ENCODE measurements around the gene GPR179.

DNA sequence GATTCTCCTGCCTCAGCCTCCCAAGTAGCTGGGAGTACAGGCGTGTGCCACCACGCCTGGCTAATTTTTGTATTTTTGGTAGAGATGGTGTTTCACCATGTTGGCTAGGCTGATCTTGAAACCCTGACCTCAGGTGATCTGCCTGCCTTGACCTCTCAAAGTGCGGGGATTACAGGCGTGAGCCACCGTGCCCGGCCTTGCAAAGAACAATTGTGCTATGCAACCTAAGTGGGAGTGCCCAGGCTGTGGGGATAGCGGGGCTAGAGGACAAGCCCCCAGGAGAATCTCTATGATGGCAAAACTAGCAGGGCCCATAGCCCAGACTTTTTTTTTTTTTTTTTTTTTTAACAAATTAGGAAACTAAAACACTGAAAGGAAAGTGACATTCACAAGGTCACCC, 2.0 kb upstream of the GPR179 start:
- TF ChIP-seq, protein P1, sequence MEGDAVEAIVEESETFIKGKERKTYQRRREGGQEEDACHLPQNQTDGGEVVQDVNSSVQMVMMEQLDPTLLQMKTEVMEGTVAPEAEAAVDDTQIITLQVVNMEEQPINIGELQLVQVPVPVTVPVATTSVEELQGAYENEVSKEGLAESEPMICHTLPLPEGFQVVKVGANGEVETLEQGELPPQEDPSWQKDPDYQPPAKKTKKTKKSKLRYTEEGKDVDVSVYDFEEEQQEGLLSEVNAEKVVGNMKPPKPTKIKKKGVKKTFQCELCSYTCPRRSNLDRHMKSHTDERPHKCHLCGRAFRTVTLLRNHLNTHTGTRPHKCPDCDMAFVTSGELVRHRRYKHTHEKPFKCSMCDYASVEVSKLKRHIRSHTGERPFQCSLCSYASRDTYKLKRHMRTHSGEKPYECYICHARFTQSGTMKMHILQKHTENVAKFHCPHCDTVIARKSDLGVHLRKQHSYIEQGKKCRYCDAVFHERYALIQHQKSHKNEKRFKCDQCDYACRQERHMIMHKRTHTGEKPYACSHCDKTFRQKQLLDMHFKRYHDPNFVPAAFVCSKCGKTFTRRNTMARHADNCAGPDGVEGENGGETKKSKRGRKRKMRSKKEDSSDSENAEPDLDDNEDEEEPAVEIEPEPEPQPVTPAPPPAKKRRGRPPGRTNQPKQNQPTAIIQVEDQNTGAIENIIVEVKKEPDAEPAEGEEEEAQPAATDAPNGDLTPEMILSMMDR (IDR thresholded peaks at IDR 0.05 in 8 of 11, conservative IDR thresholded peaks at IDR 0.05 in 3 of 11) = no peak
- no peak for TF ChIP-seq POLR2A (IDR thresholded peaks at IDR 0.05)
